HG03095 (cell line): Measurements from ENCODE around the gene UBLCP1.
A peak's percentile ranks its signal among the peaks of the same experiment; 100 is the strongest.

Experiments used
- ATAC-seq: cut with Tn5 transposase; IDR thresholded peaks from one replicate; pipeline ENCODE4 v1.9.1; 2021; ENCODE audit warnings: moderate library complexity; ENCODE audit not compliant: unreplicated experiment

The UBLCP1 gene

DNA sequence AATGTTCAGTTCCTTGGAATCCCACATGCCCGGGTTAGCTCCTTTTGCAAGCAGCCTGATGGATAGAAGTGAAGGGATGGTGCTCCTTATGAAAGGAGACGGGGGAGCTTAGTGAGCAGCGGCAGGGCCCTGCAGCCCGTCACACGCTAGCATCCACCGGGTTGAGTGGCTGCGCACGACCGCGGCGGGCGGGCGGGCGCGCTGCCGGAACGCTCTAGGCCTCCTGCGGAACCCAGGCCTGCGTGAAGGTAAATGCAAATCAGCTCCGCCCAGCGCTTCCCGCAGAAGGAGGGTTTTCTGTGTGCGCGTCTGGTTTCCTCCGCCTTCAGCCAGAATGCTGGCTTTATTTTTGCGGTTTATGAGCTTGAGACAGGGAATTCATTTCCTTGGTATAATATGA lies 47.4 kb downstream of the UBLCP1 start:
- no peak for ATAC-seq

GRCh38 chr5:159311063-159311462 lies 48.0 kb downstream of the UBLCP1 start:
- no peak for ATAC-seq

GRCh38 chr5:159313197-159313596 lies 50.1 kb downstream of the UBLCP1 start:
- no peak for ATAC-seq

DNA sequence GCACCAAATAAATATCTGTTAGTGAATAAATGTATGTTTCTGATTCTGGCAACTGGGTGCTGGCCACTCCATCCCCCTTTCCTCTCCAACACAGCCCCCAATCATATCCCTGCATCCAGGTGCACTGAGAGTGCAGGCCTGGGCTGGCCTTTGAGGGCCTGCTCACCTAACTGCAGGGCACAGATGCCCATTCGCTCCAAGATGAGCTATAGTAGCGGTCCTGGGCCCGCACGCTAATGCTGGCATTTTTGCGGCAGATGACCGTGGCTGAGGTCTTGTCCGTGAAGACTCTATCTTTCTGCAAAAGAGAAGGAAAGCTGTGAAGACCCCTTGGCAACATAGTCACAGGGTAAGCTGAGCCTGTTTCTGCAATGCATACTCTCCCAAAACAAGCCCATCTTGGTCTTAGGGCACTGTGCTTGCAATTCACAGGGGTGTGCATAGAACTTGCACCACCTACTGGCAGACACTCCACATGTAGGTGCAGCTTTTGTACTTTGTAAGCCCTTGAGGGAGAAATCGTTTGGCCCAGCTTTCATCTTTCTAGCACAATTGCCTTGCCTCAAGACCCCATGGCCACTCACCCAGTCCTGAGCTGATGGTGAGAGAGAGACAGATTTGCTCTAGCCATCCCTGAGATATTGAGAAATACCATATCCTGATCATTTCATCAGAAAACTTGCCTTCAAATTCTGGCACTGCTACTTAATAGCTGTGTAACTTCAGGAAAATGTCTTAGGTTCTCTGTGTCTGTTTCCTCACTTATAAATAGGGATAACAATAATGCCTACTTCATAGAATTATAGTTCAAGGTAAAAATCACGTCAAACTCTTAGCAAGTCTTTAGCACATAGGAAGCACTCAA lies 53.7 kb downstream of the UBLCP1 start:
- no peak for ATAC-seq

- no peak for ATAC-seq
Observed at GRCh38 chr5:159317849-159318248, 54.8 kb downstream of the UBLCP1 start.

DNA sequence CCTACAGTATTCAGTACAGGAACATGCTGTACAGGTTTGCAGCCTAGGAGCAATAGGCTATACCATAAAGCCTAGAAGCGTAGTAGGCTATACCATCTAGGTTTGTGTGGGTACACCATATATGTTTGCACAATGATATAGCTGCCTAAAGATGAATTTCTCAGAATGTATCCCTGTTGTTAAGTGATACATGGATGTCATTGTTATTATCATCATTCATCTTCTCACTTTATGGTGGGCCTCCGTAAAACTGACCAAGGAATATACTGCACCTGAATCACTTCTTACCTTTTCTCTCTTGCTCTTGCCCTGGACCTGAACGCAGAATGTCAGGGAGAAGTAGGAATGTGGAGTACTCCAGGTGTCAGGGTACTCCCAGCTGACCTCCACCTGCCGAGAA lies 55.4 kb downstream of the UBLCP1 start:
- ATAC-seq = no peak

GRCh38 chr5:159319363-159319762 lies 56.3 kb downstream of the UBLCP1 start:
- no peak for ATAC-seq

GRCh38 chr5:159319832-159320231 lies 56.7 kb downstream of the UBLCP1 start:
- ATAC-seq = no peak

DNA sequence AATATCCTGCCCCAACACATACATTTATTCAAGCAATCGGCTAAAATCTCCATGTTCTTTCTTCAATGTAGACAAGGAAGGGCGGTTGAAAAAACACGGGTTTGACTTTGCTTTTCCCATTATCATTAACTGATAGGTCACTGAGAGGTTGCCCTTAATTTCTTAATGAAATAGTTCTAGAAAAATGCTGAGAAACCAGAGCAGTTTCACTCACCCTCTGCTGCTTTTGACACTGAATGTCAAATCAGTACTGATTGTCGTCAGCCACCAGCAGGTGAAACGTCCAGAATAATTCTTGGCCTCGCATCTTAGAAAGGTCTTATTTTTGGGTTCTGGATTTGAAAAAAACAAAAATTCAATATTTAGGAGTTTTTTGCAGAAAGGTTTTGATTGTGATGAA lies 59.1 kb downstream of the UBLCP1 start:
- ATAC-seq = no peak

DNA sequence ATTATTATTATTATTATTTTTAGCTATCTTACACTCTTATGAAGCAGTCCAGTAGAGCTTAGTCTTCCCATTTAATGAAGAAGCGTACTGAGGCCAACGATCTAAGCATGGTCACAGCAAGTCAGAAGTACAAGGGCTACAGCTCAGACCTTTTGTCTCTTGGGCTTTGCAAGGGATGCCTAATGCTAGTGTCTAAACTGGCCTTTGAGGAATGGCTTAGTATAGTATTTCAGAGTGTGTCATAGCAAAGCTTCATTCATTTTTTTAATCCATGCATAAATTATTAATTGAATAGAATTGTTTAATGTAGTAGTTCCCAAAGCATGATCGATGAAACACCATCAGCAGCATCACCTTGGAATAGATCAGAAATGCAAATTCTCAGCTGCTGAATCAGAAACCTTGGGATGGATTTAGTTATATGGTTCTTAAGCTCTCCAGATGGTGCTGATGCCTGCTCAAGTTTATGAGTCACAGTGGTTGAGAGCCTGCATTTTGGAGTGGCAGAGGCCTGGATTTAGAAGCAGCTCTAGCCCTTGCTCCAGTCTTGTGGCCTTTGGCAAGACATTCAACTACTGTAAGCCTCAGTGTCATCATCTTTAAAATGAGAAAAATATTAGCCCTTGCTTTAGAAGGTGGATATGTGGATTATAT lies 61.1 kb downstream of the UBLCP1 start:
- no peak for ATAC-seq

DNA sequence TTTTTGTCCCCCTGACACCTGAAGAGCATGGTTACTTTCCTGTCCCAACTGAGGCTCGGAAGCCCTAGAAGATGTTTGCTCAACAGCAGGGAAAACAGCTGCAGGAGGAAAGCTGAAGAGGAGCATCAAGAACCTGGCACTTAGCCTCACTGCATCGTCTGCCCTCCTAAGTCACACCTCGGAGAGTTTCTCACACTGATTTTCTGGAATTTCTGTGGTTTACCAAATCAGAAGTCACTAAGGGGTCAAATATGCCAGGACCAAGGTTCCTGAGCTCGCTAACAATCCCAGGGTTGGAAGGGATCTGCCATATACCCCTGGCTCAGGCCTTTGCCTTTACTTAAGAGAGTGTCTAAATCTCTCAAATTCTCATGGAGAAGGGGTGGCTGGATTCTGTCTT lies 61.9 kb downstream of the UBLCP1 start:
- no peak for ATAC-seq

DNA sequence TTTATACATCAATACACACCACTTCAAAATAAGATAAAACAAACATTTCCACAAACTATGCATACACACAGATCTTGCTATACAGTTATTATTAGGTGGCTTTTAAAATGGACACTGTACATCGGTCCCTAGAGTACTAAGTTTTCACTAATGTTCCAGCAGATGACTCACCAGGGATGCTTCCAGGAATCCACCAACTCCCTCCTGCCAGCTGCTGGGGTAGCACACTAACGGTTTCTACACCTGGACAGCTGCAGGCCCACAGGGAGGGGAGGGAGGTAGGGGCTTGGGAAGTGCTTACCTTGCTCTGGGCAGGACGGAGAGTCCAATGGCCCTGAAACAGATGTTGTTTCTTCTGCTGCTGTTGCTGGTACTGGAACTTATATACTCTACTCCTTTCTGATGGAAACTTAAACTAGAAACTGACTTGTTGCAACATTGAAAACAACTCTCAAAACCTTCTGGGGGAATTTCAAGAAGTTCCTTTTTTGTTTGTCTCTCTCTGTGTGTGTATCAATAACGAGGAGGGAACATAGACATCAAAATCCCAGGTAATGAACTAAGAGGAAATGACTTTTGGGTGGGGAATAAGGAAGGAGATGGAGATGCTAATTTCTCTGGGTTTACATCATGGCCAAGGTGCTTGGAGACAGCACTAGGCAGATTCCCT lies 67.2 kb downstream of the UBLCP1 start, which contains the start of gene IL12B:
IL12B (minus strand) TSS at position 357 of the 670 bp plus-strand sequence. CDS start 3,705 bp downstream, outside the sequence.
- ATAC-seq = no peak

DNA sequence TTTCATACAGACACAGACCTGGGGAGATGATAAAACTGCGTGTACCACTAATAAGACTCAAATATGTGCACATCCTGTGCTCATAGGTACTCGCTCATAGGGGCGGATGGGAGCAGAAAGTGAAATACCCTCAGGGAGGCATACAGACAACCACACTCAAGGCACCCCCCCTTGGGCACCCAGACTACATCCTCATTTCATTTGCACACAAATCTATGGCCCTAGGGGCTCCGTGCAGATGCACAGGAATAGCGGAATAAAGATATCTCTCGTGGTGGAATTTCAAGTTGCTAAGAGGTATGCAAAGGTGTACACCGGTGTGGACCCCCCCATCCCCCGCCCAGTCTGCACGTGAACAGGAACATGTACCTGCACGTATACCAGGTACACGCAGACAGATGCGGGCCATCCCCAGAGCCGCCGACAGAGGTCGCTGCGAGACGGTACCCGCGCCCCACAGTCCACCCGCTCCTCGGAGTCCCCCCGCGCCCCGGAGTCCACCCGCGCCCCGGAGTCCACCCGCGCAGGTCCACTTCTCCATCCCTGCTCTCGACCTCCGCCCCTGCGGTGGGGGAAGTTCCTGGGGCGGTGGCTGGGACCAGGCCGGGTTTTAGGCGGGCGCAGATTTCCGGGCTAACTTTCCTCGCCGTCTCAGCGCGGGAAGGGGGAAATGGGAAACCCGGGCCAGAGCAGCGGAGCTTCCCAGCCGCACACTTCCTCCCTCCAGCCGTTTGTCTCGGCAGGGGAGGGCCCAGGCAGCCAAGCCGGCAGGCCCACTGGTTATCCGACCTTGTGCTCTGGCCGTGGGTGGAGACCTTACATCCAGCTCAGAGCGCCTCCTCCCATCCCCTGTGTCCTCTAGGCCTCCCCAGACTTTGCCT lies 68.2 kb downstream of the UBLCP1 start:
- ATAC-seq = peak; percentile 64

- no peak for ATAC-seq
Observed at GRCh38 chr5:159332800-159333544, 69.9 kb downstream of the UBLCP1 start.

- no peak for ATAC-seq
Observed at GRCh38 chr5:159333545-159333925, 70.4 kb downstream of the UBLCP1 start.
